OCI-LY1 (cell line): ENCODE measurements around the gene RYR1.

Experiments
- CTCF ChIP-seq: fragments of 200-600 bp; sonication (generic), shearing (Covaris generic); IDR thresholded peaks from 2 replicates; pipeline ENCODE4 v1.5.1; 2017; ENCODE audit warnings: mild to moderate bottlenecking, antibody characterized with exemption, low read length, moderate library complexity, mixed read lengths
- EZH2 ChIP-seq: fragments of 200-600 bp; sonication (generic), shearing (Covaris generic); IDR thresholded peaks from 2 replicates; pipeline ENCODE4 v1.8.0; 2017; ENCODE audit warnings: borderline replicate concordance, mixed run types, mild to moderate bottlenecking, antibody characterized with exemption, low read length, moderate library complexity, mixed read lengths

GRCh38 chr19:38425810-38426466 is 7.6 kb upstream of the RYR1 start, which contains the start of gene RASGRP4:
- no peak for TF ChIP-seq EZH2
- TF ChIP-seq CTCF = no peak
